Measurements from ENCODE around the gene SEZ6L2. TPM values are rescaled to one million over a fixed set of nuclear protein-coding genes. Genes with fewer than 3 reads are reported as not detected.
"Not testable (repeated sequence)": the region's sequence is repeated elsewhere in the genome, so short reads cannot be mapped to it uniquely, and the experiment has no call there.

The SEZ6L2 gene
- total RNA-seq, 1 donor from 2014 or later: 2.9 TPM

GRCh38 chr16:29909851-29910250, 10.5 kb upstream of the SEZ6L2 start:
- not testable (repeated sequence) for ATAC-seq

- ATAC-seq: no peak
These were observed 10.0 kb upstream of the SEZ6L2 start for GRCh38 chr16:29909391-29909790.

DNA sequence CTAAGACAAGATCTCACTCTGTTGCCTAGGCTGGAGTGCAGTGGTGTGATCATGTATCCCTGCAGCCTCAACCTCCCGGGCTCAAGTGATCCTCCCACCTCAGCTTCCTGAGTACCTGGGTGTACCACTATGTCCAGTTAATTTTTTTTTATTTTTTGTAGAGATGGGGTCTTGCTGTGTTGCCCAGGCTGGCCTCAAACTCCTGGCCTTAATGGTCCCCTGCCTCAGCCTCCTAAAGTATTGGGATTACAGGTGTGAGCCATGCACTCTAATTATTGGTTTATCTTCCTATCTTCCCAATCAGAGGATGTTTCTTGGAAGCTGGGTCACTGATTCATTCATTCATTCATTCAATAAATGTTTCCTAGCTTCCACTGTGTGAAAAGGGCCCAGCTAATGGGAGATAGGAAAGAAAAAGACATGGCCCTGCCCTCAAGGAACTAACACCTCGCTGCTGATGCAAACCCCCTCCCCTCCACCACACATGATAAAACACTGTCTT, 9.4 kb upstream of the SEZ6L2 start:
- no peak for ATAC-seq

GRCh38 chr16:29907973-29908372, 8.6 kb upstream of the SEZ6L2 start:
- ATAC-seq: no peak

DNA sequence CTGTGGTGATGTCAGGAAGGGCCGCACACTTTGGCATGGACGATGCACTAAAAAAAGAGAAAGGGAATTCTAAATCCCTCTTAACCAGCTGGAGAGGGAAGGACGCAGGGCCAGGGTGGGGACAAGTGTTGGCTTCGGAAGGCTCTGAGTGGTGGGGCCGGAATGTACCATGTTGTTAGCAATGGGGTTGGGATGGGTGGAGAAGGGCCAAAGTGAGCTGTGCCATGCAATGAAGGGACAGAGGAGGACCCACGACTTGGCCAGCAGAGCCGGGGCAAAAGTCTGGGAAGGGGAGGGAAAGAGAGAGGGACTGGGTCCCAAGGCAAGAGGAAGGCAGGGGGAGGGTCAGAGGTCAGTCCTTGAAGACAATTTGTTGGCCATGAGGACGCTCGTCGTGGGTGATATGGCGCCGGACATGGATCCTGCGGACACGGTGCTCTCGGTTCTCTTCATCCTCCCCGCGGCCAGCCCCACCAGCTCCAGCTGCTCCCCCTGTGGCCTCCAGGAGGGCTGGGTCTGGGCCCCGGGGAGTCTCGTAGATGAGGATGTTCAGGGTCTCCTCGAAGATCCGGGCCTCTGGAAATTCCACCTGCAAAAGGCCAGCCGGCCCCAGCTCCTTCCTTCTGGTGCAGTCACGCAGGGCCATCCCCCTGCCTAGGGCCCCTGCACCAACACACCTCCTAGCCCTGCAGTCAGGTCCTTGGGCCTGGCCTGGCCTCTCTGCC, 7.3 kb upstream of the SEZ6L2 start:
- no peak for ATAC-seq

DNA sequence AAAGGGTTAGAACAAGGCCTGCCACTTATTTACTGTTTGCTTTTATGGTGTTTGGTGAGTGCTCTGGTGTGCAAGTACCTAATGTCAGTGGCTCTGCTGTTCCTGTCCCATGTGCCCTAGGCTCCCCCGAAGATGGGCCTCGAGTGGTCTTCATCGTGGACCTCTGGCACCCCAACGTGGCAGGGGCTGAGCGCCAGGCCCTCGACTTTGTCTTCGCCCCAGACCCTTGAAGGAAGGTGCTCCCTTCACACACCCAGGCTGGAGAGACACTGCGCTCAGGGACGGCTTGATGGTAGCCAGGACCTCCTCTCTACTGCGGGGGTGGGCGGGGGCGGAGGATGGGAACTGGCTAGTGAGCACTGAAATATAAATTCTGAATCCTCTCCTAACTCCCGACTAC, 6.3 kb upstream of the SEZ6L2 start:
- no peak for ATAC-seq

GRCh38 chr16:29904947-29905346, 5.6 kb upstream of the SEZ6L2 start:
- ATAC-seq: no peak

GRCh38 chr16:29903590-29903989, 4.2 kb upstream of the SEZ6L2 start:
- ATAC-seq: no peak

DNA sequence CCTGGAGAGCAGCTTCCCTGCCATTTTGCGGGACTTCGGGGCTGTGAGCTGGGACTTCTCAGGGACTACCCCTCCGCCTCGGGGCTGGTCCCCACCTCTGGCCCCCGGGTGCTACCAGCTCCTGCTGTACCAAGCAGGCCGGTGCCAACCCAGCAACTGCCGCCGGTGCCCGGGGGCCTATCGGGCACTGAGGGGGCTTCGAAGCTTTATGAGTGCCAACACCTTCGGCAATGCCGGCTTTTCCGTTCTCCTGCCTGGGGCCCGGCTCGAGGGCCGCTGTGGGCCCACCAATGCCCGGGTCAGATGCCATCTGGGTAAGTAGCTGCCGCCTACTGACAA, 2.2 kb upstream of the SEZ6L2 start:
- ATAC-seq: no peak

- ATAC-seq: no peak
These were observed 1.7 kb upstream of the SEZ6L2 start for GRCh38 chr16:29900888-29901606.

- ATAC-seq: peak; percentile 74
These were observed 945 bp upstream of the SEZ6L2 start, which contains the start of gene ASPHD1 for GRCh38 chr16:29900102-29900887. TSS of gene ASPHD1 (plus strand) at chr16:29900488. CDS start at chr16:29900972, 484 bp downstream.

- peak; percentile 27 for ATAC-seq
These were observed 390 bp downstream of the SEZ6L2 start for GRCh38 chr16:29898804-29899515.

- no peak for ATAC-seq
These were observed 1.1 kb downstream of the SEZ6L2 start for GRCh38 chr16:29898135-29898803.

GRCh38 chr16:29897333-29897732, 2.0 kb downstream of the SEZ6L2 start:
- ATAC-seq: no peak

DNA sequence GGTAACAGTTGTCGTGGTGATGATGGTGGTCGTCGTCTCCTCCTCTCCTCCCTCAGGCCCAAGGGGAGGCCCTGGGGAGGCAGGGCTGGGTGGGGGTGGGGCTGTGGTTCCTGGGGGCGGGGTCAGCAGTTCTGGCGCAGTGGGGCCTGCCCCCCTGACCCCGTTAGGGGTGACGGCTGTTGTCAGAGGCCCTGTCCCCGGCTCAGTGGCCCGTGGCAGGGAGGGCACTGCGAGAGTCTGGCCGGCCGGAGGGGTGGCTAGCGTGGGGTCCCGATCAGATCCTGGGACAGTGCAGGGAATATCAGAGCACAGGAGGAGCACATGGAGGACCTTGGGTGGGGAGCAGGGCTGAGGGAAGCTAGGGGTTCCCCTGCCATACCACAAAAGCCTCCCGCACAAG, 2.5 kb downstream of the SEZ6L2 start:
- ATAC-seq: no peak

DNA sequence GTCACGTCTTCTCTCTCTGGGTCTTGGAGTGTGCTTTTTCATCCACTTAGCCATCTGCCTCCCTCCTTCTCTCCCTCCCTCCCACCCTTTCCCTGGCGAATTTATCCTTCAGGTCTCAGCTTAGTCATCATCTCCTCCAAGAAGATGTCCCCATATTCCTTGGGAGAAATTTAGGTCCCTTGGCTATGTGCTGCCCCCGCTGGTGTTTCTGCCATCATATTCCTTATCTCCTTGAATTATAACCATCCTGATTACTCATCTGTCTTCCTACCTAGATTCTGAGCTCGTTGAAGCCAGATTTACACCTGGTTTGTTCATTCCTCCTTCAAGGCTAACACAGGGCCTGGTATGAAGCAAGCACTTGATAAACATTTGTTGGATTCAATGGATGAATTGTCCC, 5.0 kb downstream of the SEZ6L2 start:
- ATAC-seq: no peak

GRCh38 chr16:29893553-29893952, 5.8 kb downstream of the SEZ6L2 start:
- no peak for ATAC-seq

DNA sequence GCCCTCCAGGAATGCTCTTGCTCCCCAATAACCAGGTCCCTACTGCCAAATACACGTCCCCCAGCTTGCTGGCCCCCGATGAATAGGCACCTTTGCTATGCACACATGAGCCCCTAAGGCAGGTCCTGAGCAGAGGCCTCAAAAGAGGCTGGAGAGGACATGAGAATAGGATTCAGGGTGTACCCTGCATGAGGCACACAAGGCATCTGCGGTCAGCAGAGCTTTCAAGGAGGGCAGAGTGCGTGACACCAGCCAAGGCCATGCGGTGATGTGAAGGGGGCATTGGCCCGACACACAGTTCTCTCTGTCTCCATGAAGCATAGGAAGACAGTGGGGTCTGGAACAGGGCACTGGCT, 6.9 kb downstream of the SEZ6L2 start:
- no peak for ATAC-seq

DNA sequence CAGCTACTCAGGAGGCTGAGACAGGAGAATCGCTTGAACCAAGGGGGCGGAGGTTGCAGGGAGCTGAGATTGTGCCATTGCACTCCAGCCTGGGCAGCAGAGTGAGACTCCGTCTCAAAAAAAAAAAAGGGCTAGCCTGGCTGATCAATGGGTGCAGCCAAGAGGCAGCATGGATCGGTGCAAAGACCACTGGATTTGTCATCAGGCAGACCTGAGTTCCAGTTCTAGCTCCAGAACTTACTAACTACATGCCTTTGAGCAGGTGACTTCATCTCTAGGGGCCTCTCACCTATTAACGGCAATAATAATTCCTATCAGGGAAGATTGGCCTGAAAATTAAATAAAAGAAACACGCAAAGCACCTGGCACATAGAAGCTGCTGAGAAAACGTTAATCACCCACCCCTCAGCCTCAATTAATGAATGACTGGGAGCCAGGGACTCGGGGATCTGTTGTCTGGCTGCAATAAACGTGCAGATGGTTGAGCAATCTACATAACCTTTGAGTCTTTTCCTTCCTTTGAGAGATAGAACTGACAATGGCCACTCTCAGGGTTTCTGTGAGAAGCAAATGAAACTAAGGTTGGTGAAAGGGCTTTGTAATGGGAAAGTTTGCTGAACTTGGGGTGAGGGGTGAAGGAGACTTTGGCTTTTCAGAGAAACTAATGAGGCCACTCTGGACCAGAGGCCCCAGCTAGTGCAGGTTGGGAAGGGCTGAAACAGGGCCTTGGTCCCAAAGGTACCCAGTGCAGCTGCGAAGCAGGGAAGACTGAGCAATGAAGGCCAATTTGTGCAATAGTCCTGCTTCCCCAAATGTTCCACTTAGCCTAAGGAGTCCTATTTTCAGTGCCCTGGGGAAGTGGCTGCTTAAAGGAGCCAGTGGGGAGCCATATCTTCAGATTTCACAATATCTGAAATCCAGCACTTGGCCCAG, 7.6 kb downstream of the SEZ6L2 start:
- ATAC-seq: no peak

DNA sequence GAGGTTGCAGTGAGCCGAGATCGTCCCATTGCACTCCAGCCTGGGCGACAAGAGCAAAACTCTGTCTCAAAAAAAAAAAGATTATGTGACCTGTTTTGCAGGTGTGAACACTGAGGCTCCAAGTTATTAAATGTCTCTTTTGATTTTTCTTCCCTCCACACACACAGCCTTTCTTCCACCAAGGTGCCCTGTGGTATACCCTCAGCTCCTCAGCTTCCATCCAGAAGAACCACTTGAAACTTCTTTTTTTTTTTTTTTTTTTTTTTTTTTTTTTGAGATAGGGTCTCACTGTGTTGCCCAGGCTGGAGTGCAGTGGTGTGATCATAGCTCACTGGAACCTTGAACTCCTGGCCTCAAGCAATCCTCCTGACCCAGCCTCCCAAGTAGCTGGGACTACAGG, 10.0 kb downstream of the SEZ6L2 start:
- not testable (repeated sequence) for ATAC-seq

- no peak for ATAC-seq
These were observed 15.4 kb downstream of the SEZ6L2 start for GRCh38 chr16:29883987-29884386.

All from esophagus mucosa (tissue), 1 donor.